Left ventricle myocardium inferior (tissue), 1 donor: ENCODE measurements around the gene DNAJC18. TPM values are rescaled to one million over a fixed set of nuclear protein-coding genes. Genes with fewer than 3 reads are reported as not detected.
A peak's percentile ranks its signal among the peaks of the same experiment; 100 is the strongest.

ENCODE experiments used
- DNase-seq: peaks from one replicate; pipeline ENCODE4 v3.0.0-alpha.2; 2020
- H3K27ac ChIP-seq: fragments of 200-600 bp; replicated peaks from 2 replicates; pipeline ENCODE4 v1.8.0; 2021
- H3K27me3 ChIP-seq: fragments of 200-600 bp; 2 replicates; pipeline ENCODE4 v1.8.0; 2021; ENCODE audit warnings: low read depth
- H3K36me3 ChIP-seq: fragments of 200-600 bp; 2 replicates; pipeline ENCODE4 v1.8.0; 2021
- H3K4me1 ChIP-seq: fragments of 200-600 bp; 2 replicates; pipeline ENCODE4 v1.8.0; 2021
- H3K4me3 ChIP-seq: fragments of 200-600 bp; 2 replicates; pipeline ENCODE4 v1.8.0; 2021; ENCODE audit warnings: mild to moderate bottlenecking, moderate library complexity
- H3K9me3 ChIP-seq: fragments of 200-600 bp; replicated peaks from 2 replicates; pipeline ENCODE4 v1.8.0; 2021
- intact Hi-C: fragments of 100-400 bp; cut with micrococcal nuclease; formaldehyde crosslinking; loops from one replicate; pipeline ENCODE4 v1.11.0; 2022
- total RNA-seq: library from RNA; stranded (reverse); fragmentation: NEBNext Ultra II Directional; extraction: Animal tissue kit (Norgen Biotek cat#: 25700); gene quantifications from one replicate; pipeline ENCODE4 v1.2.1, GENCODE V29; 2021
- TF ChIP-seq, protein P1 (sequence below): fragments of 200-600 bp; IDR thresholded peaks from 2 replicates; pipeline ENCODE4 v1.8.0; 2021; ENCODE audit warnings: antibody characterized with exemption, mild to moderate bottlenecking, borderline replicate concordance
- donor health status: DM: no; HTN: yes; CAD: no; lungs with severe emphysema.

Gene DNAJC18
- total RNA-seq, 1 donor from 2014 or later = 14.3 TPM

DNA sequence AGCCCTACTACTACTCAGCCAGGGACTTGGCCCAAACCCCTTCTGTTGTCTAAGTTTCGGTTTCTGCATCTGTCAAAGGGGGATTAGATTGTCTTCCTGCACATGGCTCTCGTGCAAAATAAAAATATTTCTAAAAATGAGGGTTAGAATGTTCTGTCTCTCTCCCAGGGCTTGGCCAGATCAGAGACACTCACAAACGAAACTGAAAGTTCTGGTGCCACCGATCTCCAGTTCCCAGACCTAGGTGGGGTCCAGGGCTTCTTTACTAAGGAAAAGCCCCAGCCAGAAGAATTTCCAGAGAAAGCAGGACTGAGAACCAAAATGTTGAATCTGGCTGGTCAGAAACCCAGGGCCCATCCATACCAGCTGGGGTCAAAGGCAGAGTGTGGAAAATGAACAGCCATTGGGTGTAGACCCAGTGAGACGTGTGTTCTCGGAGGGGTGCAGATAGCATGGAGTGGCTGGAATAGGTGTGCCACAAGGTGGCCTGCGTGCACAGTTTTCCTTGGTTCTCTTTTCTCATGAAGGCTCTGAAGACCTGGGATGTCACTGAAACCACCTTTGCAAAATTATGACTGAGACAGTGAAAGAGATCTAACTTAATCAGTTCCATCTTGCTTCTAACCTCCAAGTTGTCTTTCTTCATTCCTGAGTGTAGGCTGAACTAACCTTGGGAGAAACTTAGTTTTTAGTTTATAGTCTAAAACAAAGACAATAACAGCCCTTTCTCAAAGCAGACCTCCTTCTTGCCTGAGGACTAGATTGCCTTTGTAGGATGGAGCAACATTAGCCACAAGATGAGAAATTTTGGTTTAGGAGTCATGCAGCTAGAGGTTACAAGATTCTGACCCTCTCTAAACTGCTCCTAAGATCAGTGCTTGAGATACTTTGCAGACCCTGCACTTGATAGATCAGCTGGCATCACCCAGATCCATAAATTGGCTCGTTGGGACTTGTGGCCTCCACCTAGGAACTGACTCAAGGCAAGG, 54.0 kb downstream of the DNAJC18 start:
- TF ChIP-seq, protein P1, sequence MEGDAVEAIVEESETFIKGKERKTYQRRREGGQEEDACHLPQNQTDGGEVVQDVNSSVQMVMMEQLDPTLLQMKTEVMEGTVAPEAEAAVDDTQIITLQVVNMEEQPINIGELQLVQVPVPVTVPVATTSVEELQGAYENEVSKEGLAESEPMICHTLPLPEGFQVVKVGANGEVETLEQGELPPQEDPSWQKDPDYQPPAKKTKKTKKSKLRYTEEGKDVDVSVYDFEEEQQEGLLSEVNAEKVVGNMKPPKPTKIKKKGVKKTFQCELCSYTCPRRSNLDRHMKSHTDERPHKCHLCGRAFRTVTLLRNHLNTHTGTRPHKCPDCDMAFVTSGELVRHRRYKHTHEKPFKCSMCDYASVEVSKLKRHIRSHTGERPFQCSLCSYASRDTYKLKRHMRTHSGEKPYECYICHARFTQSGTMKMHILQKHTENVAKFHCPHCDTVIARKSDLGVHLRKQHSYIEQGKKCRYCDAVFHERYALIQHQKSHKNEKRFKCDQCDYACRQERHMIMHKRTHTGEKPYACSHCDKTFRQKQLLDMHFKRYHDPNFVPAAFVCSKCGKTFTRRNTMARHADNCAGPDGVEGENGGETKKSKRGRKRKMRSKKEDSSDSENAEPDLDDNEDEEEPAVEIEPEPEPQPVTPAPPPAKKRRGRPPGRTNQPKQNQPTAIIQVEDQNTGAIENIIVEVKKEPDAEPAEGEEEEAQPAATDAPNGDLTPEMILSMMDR = peak; percentile 62
- Histone ChIP-seq H3K4me1 (peaks cover 39% of the 10 kb centered on the region), H3K9me3 (no peaks in the 10 kb centered on the region), H3K27me3 (no peaks in the 10 kb centered on the region), H3K4me3 (peak overlapping the region; percentile 62), H3K36me3 (no peaks in the 10 kb centered on the region), H3K27ac (peak overlapping the region; percentile 80)
- intact Hi-C loops = no loop called here
- DNase-seq = no peak

DNA sequence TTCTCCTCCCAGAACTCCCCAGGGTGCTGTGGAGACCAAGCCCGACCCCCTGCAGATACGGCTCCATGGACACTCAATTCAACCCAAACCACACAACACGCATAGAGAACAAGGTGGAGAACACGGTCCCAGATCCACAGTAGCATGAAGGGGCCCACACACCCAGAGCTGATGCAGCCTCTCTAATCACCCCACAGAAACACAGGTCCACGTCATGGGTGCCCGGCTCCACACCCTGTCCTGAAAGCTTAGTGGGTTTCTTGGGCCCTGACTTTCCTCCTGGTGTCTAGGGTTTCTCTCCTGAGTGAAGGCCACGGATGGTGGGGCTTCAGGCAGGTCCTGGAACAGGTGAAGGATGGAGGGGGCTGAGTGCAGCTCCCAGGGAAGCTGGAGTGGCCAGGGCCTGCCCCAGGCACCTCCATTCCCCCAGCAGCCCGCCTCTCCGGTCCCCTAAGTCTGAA, 54.7 kb downstream of the DNAJC18 start:
- no peak for DNase-seq
- Histone ChIP-seq H3K9me3 (no peaks in the 10 kb centered on the region), H3K27me3 (no peaks in the 10 kb centered on the region), H3K4me1 (peaks cover 37% of the 10 kb centered on the region), H3K4me3 (peak overlapping the region; percentile 62), H3K27ac (peak overlapping the region; percentile 80), H3K36me3 (no peaks in the 10 kb centered on the region)
- TF ChIP-seq, protein P1 = no peak
- intact Hi-C loops = no loop called here

DNA sequence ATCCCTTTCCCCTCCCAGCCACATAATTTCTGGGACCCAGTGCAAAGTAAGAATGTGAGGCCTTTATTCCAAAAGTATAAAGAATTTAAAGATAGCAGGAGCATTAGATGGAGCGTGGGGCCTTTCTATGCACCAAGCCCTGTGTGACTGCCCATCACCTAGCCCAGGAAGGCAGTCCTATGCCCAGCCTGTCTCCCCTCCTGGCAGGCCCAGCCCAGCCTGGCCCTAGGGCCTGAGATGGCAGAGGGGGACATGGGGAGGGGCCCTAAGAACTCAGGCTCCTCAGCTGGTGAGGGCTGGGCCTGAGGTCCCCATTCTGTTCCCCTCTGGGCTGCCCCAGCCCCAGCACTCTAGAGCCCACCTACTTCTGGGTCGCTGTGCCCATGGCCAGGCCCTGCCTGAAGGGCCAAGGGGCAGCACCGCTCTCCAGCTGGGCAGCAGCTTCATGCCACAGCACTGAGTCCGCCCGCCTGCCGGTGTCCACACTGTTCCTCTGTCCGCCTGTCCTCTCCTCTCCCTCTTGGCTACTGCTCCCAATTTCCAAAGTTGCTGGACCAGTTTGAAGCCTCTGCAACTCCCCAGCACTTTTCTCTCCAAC, 55.2 kb downstream of the DNAJC18 start:
- DNase-seq = no peak
- Histone ChIP-seq H3K9me3 (no peaks in the 10 kb centered on the region), H3K36me3 (no peaks in the 10 kb centered on the region), H3K27me3 (no peaks in the 10 kb centered on the region), H3K4me3 (no peak overlapping the region), H3K27ac (no peak overlapping the region), H3K4me1 (peaks cover 37% of the 10 kb centered on the region)
- TF ChIP-seq, protein P1 = no peak
- intact Hi-C loops = no loop called here

GRCh38 chr5:139383275-139383992, 55.9 kb downstream of the DNAJC18 start, which contains the start of gene SLC23A1:
TSS of gene SLC23A1 (minus strand) at chr5:139383297. CDS start at chr5:139383253, 44 bp downstream.
- Histone ChIP-seq H3K4me3 (no peak within 1 kb of the TSS), H3K27me3 (no peaks in the 10 kb centered on the region), H3K27ac (no peak within 1 kb of the TSS), H3K9me3 (no peaks in the 10 kb centered on the region), H3K36me3 (no peaks in the 10 kb centered on the region), H3K4me1 (peaks cover 30% of the 10 kb centered on the region)
- TF ChIP-seq, protein P1 = no peak
- DNase-seq = no peak
- intact Hi-C loops = no loop called here

- H3K27me3 ChIP-seq = no peaks in the 10 kb centered on the region
- no peak overlapping the region for H3K4me3 ChIP-seq
- TF ChIP-seq, protein P1 = no peak
- intact Hi-C loops = no loop called here
- DNase-seq = no peak
- H3K4me1 ChIP-seq = peaks cover 24% of the 10 kb centered on the region
- H3K27ac ChIP-seq = no peak overlapping the region
- H3K36me3 ChIP-seq = no peaks in the 10 kb centered on the region
- no peaks in the 10 kb centered on the region for H3K9me3 ChIP-seq
Observed at GRCh38 chr5:139382807-139383206, 56.5 kb downstream of the DNAJC18 start.
